Measurements from ENCODE around the gene PTPN14.

GRCh38 chr1:214541206-214541605, 10.2 kb downstream of the PTPN14 start:
- TF ChIP-seq ZNF274 (IDR thresholded peaks at IDR 0.05; ENCODE audit: low read depth, low read length) (no peak), CTCF (IDR thresholded peaks at IDR 0.05 in 2 of 3, conservative IDR thresholded peaks at IDR 0.05 in 1 of 3; ENCODE audit: borderline replicate concordance in 1 of 3, insufficient read depth in 1 of 3, low read depth in 2 of 3, low read length in 2 of 3) (no peak), POLR2A (IDR thresholded peaks at IDR 0.05; ENCODE audit: borderline replicate concordance, extremely low read depth, insufficient read depth, insufficient read length) (no peak), EZH2 (IDR thresholded peaks at IDR 0.05) (no peak), RAD21 (IDR thresholded peaks at IDR 0.05; ENCODE audit: low read depth) (no peak), POLR2AphosphoS5 (IDR thresholded peaks at IDR 0.05; ENCODE audit: low read depth, low read length) (no peak)
